ENCODE results near the gene MYO1G. TPM values are rescaled to one million over a fixed set of nuclear protein-coding genes. Genes with fewer than 3 reads are reported as not detected.

MYO1G gene
- total and polyA plus RNA-seq, 2 experiments from 2014 or later, result 0.03 TPM; not detected in 1

DNA sequence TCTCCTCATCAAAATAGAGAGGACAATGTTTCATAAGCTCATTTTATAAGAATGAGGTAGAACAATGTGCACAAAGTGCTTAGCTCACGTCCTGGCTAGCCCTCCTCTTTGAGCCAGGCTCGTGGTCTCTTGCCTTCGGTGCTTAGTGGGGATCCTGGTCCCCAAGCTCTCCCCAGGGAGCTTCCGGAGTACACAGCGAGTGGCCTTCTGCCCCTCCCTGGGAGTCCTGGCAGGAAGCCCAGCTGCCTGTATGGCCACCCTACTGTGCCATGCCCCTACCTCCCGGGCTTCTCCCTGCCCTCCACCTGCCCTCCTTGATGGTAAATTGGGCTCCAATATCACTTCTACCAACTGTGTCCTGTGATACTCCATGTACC is 868 bp downstream of the MYO1G start:
- Histone ChIP-seq H3K4me3 (no peak overlapping the region), H3K27me3 (no peaks in the 10 kb centered on the region), H3K9me2 (replicated peaks; ENCODE audit: insufficient read depth) (no peaks in the 10 kb centered on the region), H2AFZ (no peak overlapping the region), H4K20me1 (ENCODE audit: insufficient read depth, poor library complexity, severe bottlenecking) (no peaks in the 10 kb centered on the region), H3K79me2 (no peaks in the 10 kb centered on the region), H3K36me3 (replicated peaks; ENCODE audit: insufficient read depth, low read depth) (no peaks in the 10 kb centered on the region), H3K4me2 (no peak overlapping the region), H3K9me3 (ENCODE audit: low read depth) (no peaks in the 10 kb centered on the region), H3K4me1 (ENCODE audit: insufficient read depth) (no peaks in the 10 kb centered on the region), H3K27ac (no peak overlapping the region)
- DNase-seq (ENCODE audit: low spot score), result no peak
- TF ChIP-seq EZH2 (IDR thresholded peaks at IDR 0.05; ENCODE audit: borderline replicate concordance), result no peak
- WGBS (ENCODE audit: low lambda C conversion rate, missing lambda C conversion rate), result 91% methylated on average over 6 of the region's 6 CpGs

DNA sequence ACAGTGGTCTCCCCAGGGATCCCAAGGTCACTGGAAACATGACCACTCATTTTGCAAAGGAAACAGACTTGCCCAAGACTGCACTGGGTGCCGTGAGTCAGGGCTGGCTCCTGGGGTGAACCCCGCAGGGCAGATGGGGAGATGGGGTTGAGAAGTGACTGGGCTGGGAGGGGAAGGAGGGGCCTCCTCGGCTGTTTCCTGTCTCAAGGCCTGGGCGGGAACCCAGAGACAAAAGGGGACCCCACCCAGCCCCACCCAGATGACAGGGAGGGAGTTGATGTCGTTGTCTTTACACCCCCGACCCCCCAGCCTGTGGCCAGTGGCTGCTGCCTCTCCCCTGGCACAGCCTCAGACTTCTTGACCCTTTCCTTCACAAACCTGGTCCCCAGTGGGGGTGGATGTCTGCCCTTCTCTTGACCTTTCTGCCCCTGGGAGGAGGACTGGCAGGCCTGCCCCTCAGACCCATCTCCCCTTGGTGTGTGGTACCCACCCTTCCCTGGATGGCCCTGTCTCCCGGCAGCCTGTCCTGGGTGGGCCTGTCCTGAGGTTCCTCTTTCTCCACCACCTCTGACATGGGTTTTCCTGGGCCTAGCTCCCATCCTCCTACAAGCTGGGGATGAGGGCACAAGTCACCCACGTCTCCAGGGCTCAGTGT is 1.4 kb downstream of the MYO1G start:
- DNase-seq (ENCODE audit: low spot score), result no peak
- Histone ChIP-seq H3K4me2 (no peak overlapping the region), H3K9me2 (replicated peaks; ENCODE audit: insufficient read depth) (no peaks in the 10 kb centered on the region), H3K4me3 (no peak overlapping the region), H3K27me3 (no peaks in the 10 kb centered on the region), H3K36me3 (replicated peaks; ENCODE audit: insufficient read depth, low read depth) (no peaks in the 10 kb centered on the region), H3K27ac (no peak overlapping the region), H3K9me3 (ENCODE audit: low read depth) (no peaks in the 10 kb centered on the region), H3K79me2 (no peaks in the 10 kb centered on the region), H4K20me1 (ENCODE audit: insufficient read depth, poor library complexity, severe bottlenecking) (no peaks in the 10 kb centered on the region), H2AFZ (no peak overlapping the region), H3K4me1 (ENCODE audit: insufficient read depth) (no peaks in the 10 kb centered on the region)
- TF ChIP-seq EZH2phosphoT487 (IDR thresholded peaks at IDR 0.05; ENCODE audit: low read depth, severe bottlenecking, unreplicated experiment), result no peak
- TF ChIP-seq, protein P1, sequence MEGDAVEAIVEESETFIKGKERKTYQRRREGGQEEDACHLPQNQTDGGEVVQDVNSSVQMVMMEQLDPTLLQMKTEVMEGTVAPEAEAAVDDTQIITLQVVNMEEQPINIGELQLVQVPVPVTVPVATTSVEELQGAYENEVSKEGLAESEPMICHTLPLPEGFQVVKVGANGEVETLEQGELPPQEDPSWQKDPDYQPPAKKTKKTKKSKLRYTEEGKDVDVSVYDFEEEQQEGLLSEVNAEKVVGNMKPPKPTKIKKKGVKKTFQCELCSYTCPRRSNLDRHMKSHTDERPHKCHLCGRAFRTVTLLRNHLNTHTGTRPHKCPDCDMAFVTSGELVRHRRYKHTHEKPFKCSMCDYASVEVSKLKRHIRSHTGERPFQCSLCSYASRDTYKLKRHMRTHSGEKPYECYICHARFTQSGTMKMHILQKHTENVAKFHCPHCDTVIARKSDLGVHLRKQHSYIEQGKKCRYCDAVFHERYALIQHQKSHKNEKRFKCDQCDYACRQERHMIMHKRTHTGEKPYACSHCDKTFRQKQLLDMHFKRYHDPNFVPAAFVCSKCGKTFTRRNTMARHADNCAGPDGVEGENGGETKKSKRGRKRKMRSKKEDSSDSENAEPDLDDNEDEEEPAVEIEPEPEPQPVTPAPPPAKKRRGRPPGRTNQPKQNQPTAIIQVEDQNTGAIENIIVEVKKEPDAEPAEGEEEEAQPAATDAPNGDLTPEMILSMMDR (IDR thresholded peaks at IDR 0.05; ENCODE audit: poor library complexity), result no peak
- no peak for TF ChIP-seq EZH2 (IDR thresholded peaks at IDR 0.05; ENCODE audit: borderline replicate concordance)
- 90% methylated on average over 5 of the region's 8 CpGs for WGBS (ENCODE audit: low lambda C conversion rate, missing lambda C conversion rate)

GRCh38 chr7:44976746-44977196 is 2.0 kb downstream of the MYO1G start:
- no peak for DNase-seq (ENCODE audit: low spot score)
- Histone ChIP-seq H3K27ac (no peak overlapping the region), H3K4me2 (no peak overlapping the region), H3K9me3 (ENCODE audit: low read depth) (no peaks in the 10 kb centered on the region), H3K79me2 (no peaks in the 10 kb centered on the region), H3K4me3 (no peak overlapping the region), H3K27me3 (no peaks in the 10 kb centered on the region), H2AFZ (no peak overlapping the region), H4K20me1 (ENCODE audit: insufficient read depth, poor library complexity, severe bottlenecking) (no peaks in the 10 kb centered on the region), H3K9me2 (replicated peaks; ENCODE audit: insufficient read depth) (no peaks in the 10 kb centered on the region), H3K36me3 (replicated peaks; ENCODE audit: insufficient read depth, low read depth) (no peaks in the 10 kb centered on the region), H3K4me1 (ENCODE audit: insufficient read depth) (no peaks in the 10 kb centered on the region)
- 98% methylated on average over 17 of the region's 17 CpGs for WGBS (ENCODE audit: low lambda C conversion rate, missing lambda C conversion rate)
- TF ChIP-seq EZH2 (IDR thresholded peaks at IDR 0.05; ENCODE audit: borderline replicate concordance) (no peak), EZH2phosphoT487 (IDR thresholded peaks at IDR 0.05; ENCODE audit: low read depth, severe bottlenecking, unreplicated experiment) (no peak)
- TF ChIP-seq, protein P1 (IDR thresholded peaks at IDR 0.05; ENCODE audit: poor library complexity), result no peak

GRCh38 chr7:44976040-44976745 is 2.6 kb downstream of the MYO1G start:
- no peak overlapping the region for H3K27ac ChIP-seq
- no peaks in the 10 kb centered on the region for H3K4me1 ChIP-seq (ENCODE audit: insufficient read depth)
- WGBS (ENCODE audit: low lambda C conversion rate, missing lambda C conversion rate), result 91% methylated on average over 6 of the region's 6 CpGs
- DNase-seq (ENCODE audit: low spot score), result no peak
- H3K27me3 ChIP-seq, result no peaks in the 10 kb centered on the region
- no peak overlapping the region for H3K4me3 ChIP-seq
- H2AFZ ChIP-seq, result no peak overlapping the region
- no peaks in the 10 kb centered on the region for H3K9me2 ChIP-seq (replicated peaks; ENCODE audit: insufficient read depth)
- H3K4me2 ChIP-seq, result no peak overlapping the region
- H3K36me3 ChIP-seq (replicated peaks; ENCODE audit: insufficient read depth, low read depth), result no peaks in the 10 kb centered on the region
- no peak for TF ChIP-seq EZH2 (IDR thresholded peaks at IDR 0.05; ENCODE audit: borderline replicate concordance)
- TF ChIP-seq EZH2phosphoT487 (IDR thresholded peaks at IDR 0.05; ENCODE audit: low read depth, severe bottlenecking, unreplicated experiment), result no peak
- TF ChIP-seq, protein P1 (IDR thresholded peaks at IDR 0.05; ENCODE audit: poor library complexity), result no peak
- H3K9me3 ChIP-seq (ENCODE audit: low read depth), result no peaks in the 10 kb centered on the region
- H4K20me1 ChIP-seq (ENCODE audit: insufficient read depth, poor library complexity, severe bottlenecking), result no peaks in the 10 kb centered on the region
- no peaks in the 10 kb centered on the region for H3K79me2 ChIP-seq

Measured in hepatocyte (in vitro differentiated cells).